Naive thymus-derived CD8-positive, alpha-beta T cell (primary cell): Measurements from ENCODE around the gene FOXL3. TPM values are rescaled to one million over a fixed set of nuclear protein-coding genes. Genes with fewer than 3 reads are reported as not detected.

ENCODE experiments used
- ATAC-seq, 2 donors: fragments of 150-1000 bp; cut with Tn5 transposase in 1 of 2; sonication (Bioruptor Pico), chemical (Tn5 transposase) in 1 of 2; 1 replicate in 1 of 2; 2 replicates in 1 of 2; pipeline ENCODE4 v1.10.0; 2021; ENCODE audit warnings: mild to moderate bottlenecking in 2 of 2, moderate library complexity in 2 of 2
- POLR2A ChIA-PET: fragments of 350-600 bp; sonication (Branson Sonifier 250); formaldehyde crosslinking; loops from one replicate; lab custom pipeline; 2021; ENCODE audit warnings: antibody characterized with exemption; lab: Charles Lee
- DNase-seq, 10 donors: peaks; one replicate each; pipeline versions ENCODE4 v3.0.0 to v3.0.0-alpha.2; 2020 to 2022
- H3K27ac Mint-ChIP-seq, 10 donors: one replicate each; pipeline ENCODE4 v1.8.0; 2020 to 2022; ENCODE audit warnings: mild to moderate bottlenecking in 10 of 10, mixed read lengths in 10 of 10, moderate library complexity in 4 of 10, inconsistent platforms in 1 of 10
- H3K27me3 Mint-ChIP-seq, 5 donors: one replicate each; pipeline ENCODE4 v1.8.0; 2021 to 2022; ENCODE audit warnings: mixed read lengths in 5 of 5
- H3K36me3 Mint-ChIP-seq, 3 donors: one replicate each; pipeline ENCODE4 v1.8.0; 2020 to 2022; ENCODE audit warnings: mixed read lengths in 3 of 3, mild to moderate bottlenecking in 2 of 3, inconsistent platforms in 1 of 3
- H3K4me1 Mint-ChIP-seq, 4 donors: one replicate each; pipeline ENCODE4 v1.8.0; 2021 to 2022; ENCODE audit warnings: mixed read lengths in 4 of 4
- H3K4me3 Mint-ChIP-seq, 10 donors: one replicate each; pipeline ENCODE4 v1.8.0; 2020 to 2022; ENCODE audit warnings: mild to moderate bottlenecking in 10 of 10, mixed read lengths in 10 of 10, moderate library complexity in 6 of 10, inconsistent platforms in 1 of 10
- H3K9me3 Mint-ChIP-seq, 9 donors: one replicate each; pipeline ENCODE4 v1.8.0; 2020 to 2022; ENCODE audit warnings: mixed read lengths in 9 of 9, mild to moderate bottlenecking in 3 of 9, inconsistent platforms in 1 of 9, moderate library complexity in 1 of 9
- polyA plus RNA-seq, 3 donors: library from polyadenylated mRNA; unstranded; fragments of 300-500 nt; fragmentation: Illumina TruSeq; gene quantifications; one replicate each; pipeline ENCODE4 v1.2.3, GENCODE V29; 2021
- total RNA-seq, 8 experiments: library from RNA in 2 of 8; stranded (reverse) in 2 of 8; gene quantifications; one replicate each; pipeline ENCODE4 v1.2.3 and lab custom pipeline; 2021 to 2026

Gene FOXL3
- total and polyA plus RNA-seq, 5 experiments from 2014 or later, result not detected

DNA sequence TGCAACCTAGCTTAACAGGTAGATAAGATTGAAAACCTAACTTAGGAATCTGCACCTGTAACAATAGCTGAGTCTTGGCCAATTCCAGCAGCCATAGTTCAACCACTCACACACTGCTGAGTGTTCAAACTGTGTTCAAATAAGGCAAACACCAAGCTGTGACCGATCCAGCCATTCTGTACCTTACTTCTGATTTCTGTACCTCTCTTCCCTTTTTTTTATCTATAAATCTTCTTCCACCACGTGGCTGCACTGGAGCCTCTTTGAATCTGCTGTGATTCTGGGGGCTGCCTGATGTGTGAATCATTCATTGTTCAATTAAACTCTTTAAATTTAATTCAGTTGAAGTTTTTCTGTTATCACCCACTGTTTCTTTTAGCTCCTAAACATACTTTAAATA, 15.7 kb upstream of the FOXL3 start:
- H3K36me3 Mint-ChIP-seq, result peaks cover 0 to 25% (median 5%) of the 10 kb centered on the region in 3 donors
- peaks cover 9 to 46% (median 25%) of the 10 kb centered on the region in 9 donors for H3K9me3 Mint-ChIP-seq
- DNase-seq, result no peak
- no peak for ATAC-seq
- peaks cover 0 to 7% (median 4%) of the 10 kb centered on the region in 5 donors for H3K27me3 Mint-ChIP-seq
- H3K4me3 Mint-ChIP-seq, result no peak overlapping the region
- peak overlapping the region in 1 of 10 donors; percentile 28 for H3K27ac Mint-ChIP-seq
- H3K4me1 Mint-ChIP-seq, result no peaks in the 10 kb centered on the region
- POLR2A ChIA-PET, result no interaction called here

DNA sequence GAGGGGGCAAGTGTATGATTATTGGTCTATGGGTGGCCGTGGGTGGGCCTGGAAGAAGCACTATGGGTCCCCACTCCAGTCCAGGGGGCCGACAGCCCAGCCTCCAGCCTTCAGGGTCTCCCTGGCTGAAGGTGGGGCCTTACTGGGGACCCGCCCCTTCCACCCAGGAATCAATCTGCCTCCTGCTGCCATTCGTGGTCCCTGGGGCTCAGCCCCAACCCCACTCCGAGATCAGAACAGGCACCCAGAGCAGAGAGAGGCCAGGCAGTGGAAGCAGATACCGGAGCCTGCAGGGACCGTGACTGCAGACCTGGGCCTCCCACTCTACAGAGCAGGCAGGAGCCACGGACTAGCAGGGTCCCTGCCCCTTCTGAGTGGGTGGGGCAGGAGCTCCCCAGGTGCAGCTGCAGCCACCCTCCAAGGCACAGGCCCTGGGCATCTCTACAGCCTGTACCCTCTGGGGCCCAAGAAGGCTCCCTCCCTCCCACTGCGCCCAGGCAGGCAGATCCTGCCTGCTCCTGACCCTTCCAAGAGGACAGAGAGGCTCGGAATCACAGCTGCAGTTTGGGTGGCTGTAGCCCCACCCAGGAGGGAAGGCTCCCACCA, 13.6 kb upstream of the FOXL3 start:
- no peak for ATAC-seq
- Mint-ChIP-seq H3K9me3 (peaks cover 9 to 46% (median 25%) of the 10 kb centered on the region in 9 donors), H3K36me3 (peaks cover 0 to 25% (median 5%) of the 10 kb centered on the region in 3 donors)

DNA sequence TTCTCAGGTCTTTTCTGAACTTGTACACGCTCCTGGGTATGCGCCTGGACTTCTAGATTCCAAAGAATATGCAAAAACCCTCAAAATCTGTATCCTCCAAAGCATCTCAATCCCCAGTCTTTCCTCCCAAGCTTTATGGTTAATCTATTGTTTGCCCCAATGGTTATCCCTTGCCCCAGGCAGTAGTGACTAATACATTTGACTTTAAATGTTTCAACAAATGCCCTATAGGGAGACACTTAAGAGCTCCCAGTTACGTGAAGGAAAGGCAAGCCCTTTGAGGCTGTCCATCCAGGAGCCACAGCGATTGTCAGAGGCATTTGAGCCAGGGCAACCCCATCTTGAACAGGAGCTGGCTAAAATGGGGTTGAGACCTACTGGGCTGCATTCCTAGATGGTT, 12.7 kb upstream of the FOXL3 start:
- peaks cover 8 to 27% (median 14%) of the 10 kb centered on the region in 5 donors for H3K27me3 Mint-ChIP-seq
- H3K36me3 Mint-ChIP-seq, result peaks cover 0 to 25% (median 5%) of the 10 kb centered on the region in 3 donors
- POLR2A ChIA-PET, result no interaction called here

More for the DNA sequence above, 13.6 kb upstream of the FOXL3 start:
- H3K4me3 Mint-ChIP-seq, result no peak overlapping the region
- no peaks in the 10 kb centered on the region for H3K4me1 Mint-ChIP-seq
- H3K27ac Mint-ChIP-seq, result no peak overlapping the region
- POLR2A ChIA-PET, result no interaction called here
- DNase-seq, result peak in 1 of 10 donors; percentile 41
- peaks cover 5 to 23% (median 11%) of the 10 kb centered on the region in 5 donors for H3K27me3 Mint-ChIP-seq

DNA sequence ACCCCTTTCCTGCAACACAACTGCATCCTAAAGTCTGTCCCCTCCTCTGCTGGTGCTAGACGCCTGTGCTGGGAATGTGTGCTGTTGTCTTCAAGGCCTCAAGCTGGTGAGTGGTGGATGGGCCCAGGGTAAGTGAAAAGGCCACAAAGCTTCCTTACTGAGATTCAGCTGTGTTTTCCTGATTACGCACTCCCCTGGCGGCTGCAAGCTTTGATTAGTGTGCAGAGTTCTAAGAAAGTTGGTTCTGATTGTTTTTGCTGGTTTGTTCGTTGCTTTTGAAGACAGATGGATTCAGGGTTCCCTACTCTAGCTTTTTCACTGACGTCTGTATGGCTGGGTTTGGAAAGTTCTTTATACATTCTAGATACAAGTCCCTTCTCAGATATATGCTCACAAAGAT, 11.9 kb upstream of the FOXL3 start:
- Mint-ChIP-seq H3K27ac (no peak overlapping the region), H3K4me1 (no peaks in the 10 kb centered on the region), H3K4me3 (no peak overlapping the region), H3K27me3 (peaks cover 8 to 27% (median 14%) of the 10 kb centered on the region in 5 donors), H3K36me3 (peaks cover 0 to 22% (median 3%) of the 10 kb centered on the region in 3 donors), H3K9me3 (peaks cover 7 to 42% (median 21%) of the 10 kb centered on the region in 9 donors)
- DNase-seq (no peak), ATAC-seq (no peak)
- POLR2A ChIA-PET, result no interaction called here

More for the DNA sequence above, 12.7 kb upstream of the FOXL3 start:
- no peak overlapping the region for H3K4me3 Mint-ChIP-seq
- peaks cover 9 to 46% (median 25%) of the 10 kb centered on the region in 9 donors for H3K9me3 Mint-ChIP-seq
- H3K27ac Mint-ChIP-seq, result no peak overlapping the region
- DNase-seq (no peak), ATAC-seq (no peak)
- no peaks in the 10 kb centered on the region for H3K4me1 Mint-ChIP-seq

DNA sequence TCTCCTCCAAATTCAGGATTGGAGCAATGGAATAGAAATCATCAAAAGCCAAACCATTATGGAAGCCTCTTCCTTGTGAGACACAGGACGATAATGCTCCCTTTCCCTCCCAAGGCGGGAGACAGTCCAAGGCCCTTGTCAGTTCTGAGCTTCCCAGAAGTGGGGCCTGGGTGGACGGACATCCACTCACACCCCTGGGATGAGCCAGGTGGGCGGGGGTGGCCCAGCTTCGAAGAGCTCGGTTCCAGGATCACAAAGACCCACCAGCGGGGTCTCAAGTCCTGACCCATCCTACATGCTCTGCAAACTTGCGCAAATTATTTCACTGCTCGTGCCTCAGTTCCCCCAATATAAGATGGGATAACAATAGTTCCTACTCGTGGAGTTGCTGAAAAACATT, 10.1 kb upstream of the FOXL3 start:
- POLR2A ChIA-PET, result no interaction called here
- ATAC-seq (no peak), DNase-seq (no peak)
- Mint-ChIP-seq H3K9me3 (peaks cover 0 to 25% (median 8%) of the 10 kb centered on the region in 9 donors), H3K4me1 (no peaks in the 10 kb centered on the region), H3K4me3 (no peak overlapping the region), H3K27ac (no peak overlapping the region), H3K36me3 (peaks cover 0 to 5% (median 3%) of the 10 kb centered on the region in 3 donors), H3K27me3 (peaks cover 8 to 27% (median 14%) of the 10 kb centered on the region in 5 donors)

DNA sequence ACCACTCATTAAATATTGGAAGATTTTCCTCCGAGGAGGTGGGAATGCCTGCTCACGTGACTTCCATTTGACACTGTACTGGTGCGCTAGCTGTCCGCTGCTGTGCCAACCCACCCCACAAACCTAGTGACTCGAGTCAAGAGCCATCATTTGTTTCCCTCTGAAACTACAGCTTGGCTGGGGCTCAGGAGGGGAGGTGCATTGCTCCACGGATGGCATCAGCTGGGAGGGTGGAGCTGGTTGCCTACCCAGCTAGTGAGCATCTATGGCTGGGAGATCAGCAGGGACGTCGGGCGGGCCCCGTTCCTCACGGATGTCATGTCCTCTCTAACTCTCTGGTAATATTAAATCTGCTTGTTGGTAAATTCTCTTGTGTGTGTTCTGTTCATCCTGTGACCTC, 9.5 kb upstream of the FOXL3 start:
- DNase-seq (peak in 1 of 10 donors; percentile 24), ATAC-seq (no peak)
- Mint-ChIP-seq H3K4me1 (no peaks in the 10 kb centered on the region), H3K36me3 (peaks cover 0 to 2% (median 0%) of the 10 kb centered on the region in 3 donors), H3K27ac (no peak overlapping the region), H3K4me3 (no peak overlapping the region), H3K9me3 (peaks cover 0 to 18% (median 4%) of the 10 kb centered on the region in 9 donors), H3K27me3 (peaks cover 8 to 29% (median 14%) of the 10 kb centered on the region in 5 donors)
- POLR2A ChIA-PET, result no interaction called here

DNA sequence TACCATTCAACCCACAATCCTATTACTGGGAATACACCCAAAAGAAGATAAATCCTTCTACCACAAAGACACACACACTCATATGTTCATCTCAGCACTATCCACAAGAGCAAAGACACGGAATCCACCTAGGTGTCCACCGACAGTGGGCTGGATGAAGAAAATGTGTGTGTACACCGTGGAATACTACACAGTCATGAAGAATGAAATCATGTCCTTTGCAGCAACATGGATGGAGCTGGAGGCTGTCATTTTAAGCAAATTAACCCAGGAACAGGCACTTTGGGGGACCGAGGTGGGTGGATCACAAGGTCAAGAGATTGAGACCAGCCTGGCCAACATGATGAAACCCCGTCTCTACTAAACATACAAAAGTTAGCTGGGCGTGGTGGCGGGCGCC, 8.3 kb upstream of the FOXL3 start:
- POLR2A ChIA-PET, result no interaction called here
- Mint-ChIP-seq H3K36me3 (peaks cover 0 to 2% (median 0%) of the 10 kb centered on the region in 3 donors), H3K27ac (no peak overlapping the region), H3K4me1 (no peaks in the 10 kb centered on the region), H3K9me3 (peaks cover 0 to 12% (median 3%) of the 10 kb centered on the region in 9 donors), H3K27me3 (peaks cover 11 to 37% (median 19%) of the 10 kb centered on the region in 5 donors), H3K4me3 (no peak overlapping the region)
- ATAC-seq, result no peak
- no peak for DNase-seq

DNA sequence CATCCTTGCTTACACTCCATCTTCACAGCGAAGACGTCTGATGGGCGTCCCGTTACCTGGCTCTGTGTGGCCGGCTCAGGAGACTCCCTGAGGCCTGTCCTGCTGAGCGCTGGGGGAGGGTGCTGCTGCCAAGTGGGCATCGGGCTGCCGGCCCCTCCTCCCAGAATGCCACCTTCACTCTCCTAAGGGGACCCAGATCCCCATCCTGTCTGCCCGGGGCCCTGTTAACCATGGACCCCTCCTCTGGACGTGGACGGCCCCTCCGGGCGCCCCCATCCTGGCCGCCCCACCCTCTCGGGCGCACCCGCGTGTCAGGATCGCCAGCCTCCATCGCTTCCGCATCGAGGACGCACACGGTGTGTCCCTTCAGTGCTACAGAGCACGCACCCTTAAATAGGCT, 7.3 kb upstream of the FOXL3 start:
- Mint-ChIP-seq H3K36me3 (peaks cover 0 to 2% (median 0%) of the 10 kb centered on the region in 3 donors), H3K4me1 (no peaks in the 10 kb centered on the region), H3K9me3 (peaks cover 0 to 6% (median 0%) of the 10 kb centered on the region in 9 donors), H3K4me3 (no peak overlapping the region), H3K27me3 (peaks cover 9 to 45% (median 14%) of the 10 kb centered on the region in 5 donors), H3K27ac (no peak overlapping the region)
- no peak for ATAC-seq
- no peak for DNase-seq
- POLR2A ChIA-PET, result no interaction called here

DNA sequence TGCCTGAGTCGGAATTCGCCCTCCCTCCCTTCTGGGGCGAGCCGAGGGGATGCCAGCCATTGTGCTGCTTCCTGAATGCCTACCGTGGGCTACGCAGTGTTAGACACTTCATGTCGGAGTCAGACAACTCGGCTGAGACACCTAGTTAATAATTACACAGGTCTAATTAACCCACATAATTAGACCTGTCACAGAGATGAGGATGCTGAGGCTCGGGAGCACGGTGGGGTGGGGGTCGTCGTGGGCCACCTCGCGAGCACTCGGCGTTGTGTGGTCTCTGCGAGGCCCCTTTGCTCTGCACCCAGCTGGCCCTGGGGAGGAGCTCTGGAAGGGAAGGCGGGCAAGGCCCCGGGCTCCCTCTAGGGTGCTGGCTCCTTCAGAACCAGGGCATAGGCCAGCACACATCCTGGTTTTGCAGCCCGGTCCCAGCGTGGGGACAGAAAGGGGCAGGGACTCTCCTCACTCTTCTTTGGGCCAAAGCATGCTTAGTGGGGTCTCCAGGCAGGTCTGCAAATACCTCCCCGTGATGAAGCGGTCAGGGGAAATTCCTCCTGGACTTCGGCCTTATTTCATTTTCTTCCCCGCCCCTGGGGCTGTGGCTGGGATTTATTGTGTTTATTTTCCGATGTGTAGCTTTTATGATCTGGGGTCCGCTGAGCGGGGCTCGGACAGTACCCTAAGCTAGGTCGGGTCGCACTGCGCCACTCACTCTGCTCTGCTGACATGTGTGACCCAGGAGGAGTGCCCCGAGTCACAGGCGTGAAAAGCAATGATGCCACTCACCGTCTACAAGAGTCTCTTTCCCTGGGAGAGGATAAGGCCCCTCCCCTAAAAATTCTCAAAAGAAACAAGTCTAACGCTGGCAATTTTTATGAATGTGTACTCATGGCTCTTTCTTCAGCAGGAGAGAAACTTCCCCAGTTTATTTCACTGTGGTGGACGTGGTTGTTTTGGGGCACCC, 4.9 kb upstream of the FOXL3 start:
- POLR2A ChIA-PET, result no interaction called here
- no peak for ATAC-seq
- peaks cover 0 to 2% (median 0%) of the 10 kb centered on the region in 3 donors for H3K36me3 Mint-ChIP-seq

DNA sequence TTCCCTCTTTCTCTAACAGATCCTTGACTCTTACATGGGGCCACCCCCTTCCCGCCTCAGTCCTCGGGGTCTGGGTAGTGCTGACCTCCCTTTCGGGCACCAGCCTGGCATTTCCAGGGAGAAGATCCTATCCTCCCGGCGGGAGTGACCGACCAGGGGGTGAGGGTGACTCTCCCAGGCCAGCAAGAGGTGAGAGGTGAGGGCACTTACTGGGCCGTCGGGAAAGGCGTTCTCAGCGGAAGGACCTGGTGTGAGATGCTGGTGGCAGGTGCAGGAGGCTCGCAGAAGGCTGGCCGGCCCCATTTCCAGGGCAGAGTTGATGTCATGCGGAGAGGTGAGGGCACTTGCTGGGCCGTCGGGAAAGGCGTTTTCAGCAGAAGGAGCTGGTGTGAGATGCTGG, 4.2 kb upstream of the FOXL3 start:
- Mint-ChIP-seq H3K9me3 (no peaks in the 10 kb centered on the region), H3K27ac (peak overlapping the region in 1 of 10 donors; percentile 63), H3K4me3 (no peak overlapping the region), H3K36me3 (peaks cover 0 to 2% (median 0%) of the 10 kb centered on the region in 3 donors), H3K4me1 (no peaks in the 10 kb centered on the region), H3K27me3 (peaks cover 14 to 53% (median 17%) of the 10 kb centered on the region in 5 donors)
- DNase-seq (no peak), ATAC-seq (no peak)
- POLR2A ChIA-PET, result no interaction called here

More for the DNA sequence above, 4.9 kb upstream of the FOXL3 start:
- H3K27ac Mint-ChIP-seq, result no peak overlapping the region
- H3K4me1 Mint-ChIP-seq, result no peaks in the 10 kb centered on the region
- no peak for DNase-seq
- H3K9me3 Mint-ChIP-seq, result no peaks in the 10 kb centered on the region
- peaks cover 14 to 60% (median 21%) of the 10 kb centered on the region in 5 donors for H3K27me3 Mint-ChIP-seq
- no peak overlapping the region for H3K4me3 Mint-ChIP-seq

DNA sequence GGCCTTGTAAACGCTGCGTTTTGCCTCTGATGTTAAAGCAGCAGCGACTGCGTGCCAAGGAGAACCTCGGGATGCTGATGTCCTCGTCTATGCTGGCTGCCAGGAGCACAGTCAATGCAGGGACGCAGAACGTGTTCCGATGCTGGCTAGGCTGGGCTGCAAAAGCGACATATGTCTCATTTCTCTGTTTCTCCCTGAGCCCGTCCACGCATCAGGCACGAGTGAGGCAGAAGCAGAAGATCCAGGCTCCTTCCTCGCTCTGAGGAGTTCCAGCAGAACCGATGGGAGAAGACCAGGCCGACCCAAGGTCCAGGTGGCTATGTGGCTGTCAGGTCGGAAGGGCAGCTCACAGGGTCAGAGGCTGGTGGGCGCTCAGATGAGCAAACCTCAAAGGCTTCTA, 3.7 kb upstream of the FOXL3 start:
- POLR2A ChIA-PET, result no interaction called here
- H3K36me3 Mint-ChIP-seq, result peaks cover 0 to 2% (median 0%) of the 10 kb centered on the region in 3 donors
- DNase-seq, result no peak
- no peaks in the 10 kb centered on the region for H3K4me1 Mint-ChIP-seq
- H3K27me3 Mint-ChIP-seq, result peaks cover 14 to 48% (median 15%) of the 10 kb centered on the region in 5 donors
- H3K4me3 Mint-ChIP-seq, result no peak overlapping the region
- no peak overlapping the region for H3K27ac Mint-ChIP-seq
- ATAC-seq, result no peak
- H3K9me3 Mint-ChIP-seq, result no peaks in the 10 kb centered on the region

DNA sequence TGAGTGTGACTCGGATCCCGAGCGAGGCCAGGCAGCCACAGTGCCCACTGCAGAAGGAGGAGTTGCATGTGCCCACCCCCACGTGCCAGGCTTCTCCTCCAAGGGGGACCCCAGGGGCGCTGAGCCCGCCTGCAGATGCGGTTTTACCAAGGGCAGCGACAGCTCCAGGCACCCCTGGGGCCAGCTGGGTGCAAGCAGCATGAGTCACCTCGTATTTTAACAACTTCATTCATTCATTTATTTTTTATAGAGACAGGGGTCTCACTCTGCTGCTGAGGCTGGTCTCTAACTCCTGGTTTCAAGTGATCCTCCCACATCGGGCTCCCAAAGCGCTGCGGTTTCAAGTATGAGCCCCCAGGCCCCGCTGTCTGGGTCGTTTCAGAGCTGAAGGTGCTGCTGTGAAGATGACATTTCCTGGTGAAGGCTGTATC, 1.3 kb upstream of the FOXL3 start:
- no peak for DNase-seq
- H3K9me3 Mint-ChIP-seq, result no peaks in the 10 kb centered on the region
- ATAC-seq, result no peak

More for the DNA sequence above, 1.3 kb upstream of the FOXL3 start:
- Mint-ChIP-seq H3K27ac (no peak overlapping the region), H3K4me1 (no peaks in the 10 kb centered on the region), H3K4me3 (no peak overlapping the region), H3K36me3 (peaks cover 0 to 2% (median 0%) of the 10 kb centered on the region in 3 donors), H3K27me3 (peaks cover 19 to 64% (median 29%) of the 10 kb centered on the region in 5 donors)
- POLR2A ChIA-PET, result no interaction called here
